ENCODE results near the gene TOE1.
"Not testable (repeated sequence)": the region's sequence is repeated elsewhere in the genome, so short reads cannot be mapped to it uniquely, and the experiment has no call there.

The TOE1 gene

GRCh38 chr1:45339789-45340558 lies at the start of gene TOE1, which contains the start of gene MUTYH:
Gene TOE1, plus strand, starts transcription at chr1:45340170. Its CDS starts 83 bp downstream, at chr1:45340253.
Gene MUTYH, minus strand, starts transcription at chr1:45340440. Its CDS starts 5,935 bp downstream, at chr1:45334505.
- peak; percentile 97 for DNase-seq

- DNase-seq, result not testable (repeated sequence)
Observed at GRCh38 chr1:45291002-45291401, 49.0 kb upstream of the TOE1 start.

- DNase-seq, result no peak
Observed at GRCh38 chr1:45291716-45292115, 48.3 kb upstream of the TOE1 start.

GRCh38 chr1:45297666-45298356 lies 42.2 kb upstream of the TOE1 start:
- no peak for DNase-seq

- DNase-seq, result no peak
Observed at GRCh38 chr1:45299296-45299695, 40.7 kb upstream of the TOE1 start.

- peak; percentile 46 for DNase-seq
Observed at GRCh38 chr1:45299981-45300668, 39.8 kb upstream of the TOE1 start.

- DNase-seq, result no peak
Observed at GRCh38 chr1:45300669-45300997, 39.3 kb upstream of the TOE1 start.

- DNase-seq, result no peak
Observed at GRCh38 chr1:45302505-45303150, 37.3 kb upstream of the TOE1 start.

GRCh38 chr1:45303520-45304310 lies 36.3 kb upstream of the TOE1 start:
- DNase-seq, result peak; percentile 99

GRCh38 chr1:45304311-45305081 lies 35.5 kb upstream of the TOE1 start:
- peak; percentile 44 for DNase-seq

GRCh38 chr1:45305231-45305630 lies 34.7 kb upstream of the TOE1 start:
- DNase-seq, result no peak

- DNase-seq, result peak; percentile 66
Observed at GRCh38 chr1:45306319-45306718, 33.7 kb upstream of the TOE1 start.

- no peak for DNase-seq
Observed at GRCh38 chr1:45306905-45307304, 33.1 kb upstream of the TOE1 start.

GRCh38 chr1:45314266-45314665 lies 25.7 kb upstream of the TOE1 start:
- no peak for DNase-seq

GRCh38 chr1:45317166-45317565 lies 22.8 kb upstream of the TOE1 start:
- DNase-seq, result no peak

- no peak for DNase-seq
Observed at GRCh38 chr1:45319761-45320160, 20.2 kb upstream of the TOE1 start.

- DNase-seq, result no peak
Observed at GRCh38 chr1:45321444-45321843, 18.5 kb upstream of the TOE1 start.

GRCh38 chr1:45322486-45323040 lies 17.4 kb upstream of the TOE1 start:
- DNase-seq, result peak; percentile 10

GRCh38 chr1:45325851-45326506 lies 14.0 kb upstream of the TOE1 start:
- no peak for DNase-seq
